ENCODE data around the gene MAB21L4. TPM values are rescaled to one million over a fixed set of nuclear protein-coding genes. Genes with fewer than 3 reads are reported as not detected.

MAB21L4 gene
- total and polyA plus RNA-seq, 2 donors (not counting 3 experiments of a cell fraction or from before 2014, with no cell fraction given), result not detected

GRCh38 chr2:240933966-240934700 lies 38.2 kb upstream of the MAB21L4 start:
- DNase-seq (ENCODE audit: low read depth, low spot score) (no peak), FAIRE-seq (no peak)
- no TSS peak for BruUV-seq (replicated peaks)
- Histone ChIP-seq H3K4me3 (replicated peaks in 1 of 3; ENCODE audit: insufficient read depth in 1 of 3, low read depth in 1 of 3, low read length in 3 of 3) (no peak overlapping the region), H3K27ac (ENCODE audit: insufficient read depth, low read depth, low read length) (no peak overlapping the region), H3K79me2 (ENCODE audit: control insufficient read depth, insufficient read depth, low read length) (no peaks in the 10 kb centered on the region), H3K9ac (replicated peaks; ENCODE audit: extremely low read depth, insufficient read depth, low read length) (no peak overlapping the region), H3K4me2 (ENCODE audit: insufficient read depth, low read length) (no peak overlapping the region), H3K36me3 (ENCODE audit: control insufficient read depth in 2 of 2, extremely low read depth in 1 of 2, insufficient read depth in 2 of 2, low read length in 2 of 2) (no peaks in the 10 kb centered on the region), H2AFZ (ENCODE audit: low read depth, low read length) (no peak overlapping the region), H3K4me1 (ENCODE audit: control insufficient read depth, extremely low read depth, insufficient read depth, low read length) (no peaks in the 10 kb centered on the region), H3K27me3 (ENCODE audit: control insufficient read depth in 2 of 2, insufficient read depth in 2 of 2, low read length in 2 of 2) (peaks cover 3 to 17% of the 10 kb centered on the region in 2 experiments), H4K20me1 (replicated peaks; ENCODE audit: control insufficient read depth, extremely low read depth, insufficient read depth, low read length) (no peaks in the 10 kb centered on the region), H3K9me3 (replicated peaks; ENCODE audit: control insufficient read depth, insufficient read depth, low read length) (no peaks in the 10 kb centered on the region), H3K9me1 (replicated peaks; ENCODE audit: control insufficient read depth, extremely low read depth, insufficient read depth, low read length) (no peaks in the 10 kb centered on the region)
- dilution Hi-C loops (cut with MboI; ENCODE audit: extremely low pct_ligation_motif_present, low sequenced_read_pairs) (no loop called here), intact Hi-C loops (cut with micrococcal nuclease) (no loop called here)
- ChIA-PET CTCF (no interaction called here), POLR2A (no interaction called here)
- TF ChIP-seq POLR2AphosphoS5 (IDR thresholded peaks at IDR 0.05; ENCODE audit: insufficient read depth, low read depth, low read length), result no peak

GRCh38 chr2:240933048-240933965 lies 37.4 kb upstream of the MAB21L4 start:
- H3K4me3 ChIP-seq (replicated peaks in 1 of 3; ENCODE audit: insufficient read depth in 1 of 3, low read depth in 1 of 3, low read length in 3 of 3), result no peak overlapping the region
- intact Hi-C loops (cut with micrococcal nuclease), result no loop called here
- H3K27me3 ChIP-seq (ENCODE audit: control insufficient read depth in 2 of 2, insufficient read depth in 2 of 2, low read length in 2 of 2), result peaks cover 3 to 9% of the 10 kb centered on the region in 2 experiments
- TF ChIP-seq JUN (IDR thresholded peaks at IDR 0.05; ENCODE audit: borderline replicate concordance, insufficient read depth, insufficient read length, low read depth) (no peak), POLR2AphosphoS5 (IDR thresholded peaks at IDR 0.05; ENCODE audit: insufficient read depth, low read depth, low read length) (no peak), MAX (IDR thresholded peaks at IDR 0.05; ENCODE audit: insufficient read depth, insufficient read length) (no peak), MYC (IDR thresholded peaks at IDR 0.05; ENCODE audit: low read depth, low read length) (no peak), FOS (IDR thresholded peaks at IDR 0.05; ENCODE audit: borderline replicate concordance, insufficient read depth, low read length) (no peak), GATA2 (IDR thresholded peaks at IDR 0.05; ENCODE audit: insufficient read depth, insufficient read length, low read depth, low read length) (no peak), POLR2A (IDR thresholded peaks at IDR 0.05; ENCODE audit: low read depth, low read length) (no peak), CTCF (IDR thresholded peaks at IDR 0.05; ENCODE audit: extremely low read depth in 1 of 2, insufficient read depth in 1 of 2, low read depth in 1 of 2, low read length in 2 of 2) (no peak), EZH2 (IDR thresholded peaks at IDR 0.05; ENCODE audit: borderline replicate concordance, low read depth, low read length, severe bottlenecking) (no peak)
- H3K79me2 ChIP-seq (ENCODE audit: control insufficient read depth, insufficient read depth, low read length), result no peaks in the 10 kb centered on the region
- H3K27ac ChIP-seq (ENCODE audit: insufficient read depth, low read depth, low read length), result no peak overlapping the region
- DNase-seq (ENCODE audit: low read depth, low spot score) (no peak), FAIRE-seq (no peak)
- no peak overlapping the region for H3K4me2 ChIP-seq (ENCODE audit: insufficient read depth, low read length)
- H3K9ac ChIP-seq (replicated peaks; ENCODE audit: extremely low read depth, insufficient read depth, low read length), result no peak overlapping the region
- ChIA-PET CTCF (no interaction called here), POLR2A (no interaction called here)
- H2AFZ ChIP-seq (ENCODE audit: low read depth, low read length), result no peak overlapping the region
- no peaks in the 10 kb centered on the region for H3K36me3 ChIP-seq (ENCODE audit: control insufficient read depth in 2 of 2, extremely low read depth in 1 of 2, insufficient read depth in 2 of 2, low read length in 2 of 2)
- no peaks in the 10 kb centered on the region for H3K9me1 ChIP-seq (replicated peaks; ENCODE audit: control insufficient read depth, extremely low read depth, insufficient read depth, low read length)
- no peaks in the 10 kb centered on the region for H4K20me1 ChIP-seq (replicated peaks; ENCODE audit: control insufficient read depth, extremely low read depth, insufficient read depth, low read length)
- BruUV-seq (replicated peaks), result no TSS peak
- no peaks in the 10 kb centered on the region for H3K4me1 ChIP-seq (ENCODE audit: control insufficient read depth, extremely low read depth, insufficient read depth, low read length)
- dilution Hi-C loops (cut with MboI; ENCODE audit: extremely low pct_ligation_motif_present, low sequenced_read_pairs), result no loop called here
- H3K9me3 ChIP-seq (replicated peaks; ENCODE audit: control insufficient read depth, insufficient read depth, low read length), result no peaks in the 10 kb centered on the region

Measured in endothelial cell of umbilical vein (primary cell).